GM10266 (cell line): ENCODE data around the gene RPN2.

Experiments used
- DNase-seq: peaks from one replicate; pipeline ENCODE4 v3.0.0; 2012; ENCODE audit errors: extremely low spot score
- CTCF ChIP-seq: IDR thresholded peaks from 2 replicates; pipeline ENCODE4 v1.5.1; 2012; ENCODE audit warnings: mild to moderate bottlenecking, low read depth; ENCODE audit not compliant: control insufficient read depth, insufficient read depth; ENCODE audit errors: missing control alignments

The RPN2 gene

DNA sequence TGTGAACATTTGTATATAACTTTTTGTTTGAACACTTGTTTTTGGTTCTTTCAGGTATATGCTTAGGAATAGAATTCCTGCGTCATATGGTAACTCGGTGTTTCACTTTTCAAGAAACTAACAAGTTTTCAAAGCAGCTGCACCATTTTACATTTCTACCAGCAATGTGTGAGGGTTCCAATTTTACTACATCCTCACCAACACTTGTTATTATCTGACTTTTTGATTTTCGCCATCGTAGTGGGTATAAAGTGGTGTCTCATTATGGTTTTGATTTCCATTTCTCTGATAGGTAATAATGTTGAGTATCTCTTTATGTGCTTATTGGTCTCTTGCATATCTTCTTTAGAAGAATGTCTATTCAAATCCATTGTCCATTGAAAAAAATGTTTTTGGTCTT is 39.8 kb downstream of the RPN2 start:
- TF ChIP-seq CTCF: no peak
- DNase-seq: no peak

DNA sequence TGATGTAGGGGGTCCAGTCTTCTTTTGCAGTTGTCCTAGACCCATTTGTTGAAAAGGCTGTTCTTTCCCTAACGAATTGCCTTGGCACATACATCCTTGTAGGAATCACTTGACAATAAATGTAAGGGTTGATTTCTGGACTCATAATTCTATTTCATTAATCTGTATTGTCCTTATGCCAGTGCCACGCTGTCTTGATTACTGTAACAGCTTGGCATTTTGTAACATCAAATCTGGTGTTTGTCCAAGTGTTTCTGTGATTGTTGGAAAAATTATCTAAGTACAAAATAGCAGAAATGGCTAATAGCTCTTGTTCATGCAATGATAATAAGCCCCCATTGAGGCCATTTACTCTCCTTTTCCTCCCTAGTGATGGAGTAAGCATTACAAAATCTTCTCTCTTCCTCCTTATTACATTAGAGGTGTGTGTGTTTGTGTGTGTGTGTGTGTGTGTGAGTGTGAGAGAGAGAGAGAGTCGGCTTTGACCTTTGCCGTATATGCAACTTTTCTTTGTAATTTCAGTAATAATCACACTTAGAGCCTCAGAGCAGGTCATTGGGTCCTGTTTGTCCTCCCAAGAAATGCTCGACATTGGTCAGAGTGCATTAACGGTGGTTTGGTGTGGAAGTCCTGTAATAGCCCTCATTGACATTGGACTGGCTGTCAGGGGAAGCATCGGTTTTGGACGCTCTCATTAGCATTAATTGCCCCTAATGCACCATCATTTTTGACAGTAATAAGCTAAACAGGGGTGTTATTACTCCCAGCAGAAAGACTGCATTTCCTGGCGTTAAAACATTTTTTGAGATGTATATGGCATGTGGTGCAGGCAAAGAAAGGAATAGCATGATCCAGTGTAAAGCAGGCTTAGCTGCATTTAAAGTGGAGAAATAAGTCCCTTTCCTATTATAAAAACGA is 40.9 kb downstream of the RPN2 start:
- DNase-seq: no peak
- no peak for TF ChIP-seq CTCF

GRCh38 chr20:37220731-37221130 is 41.6 kb downstream of the RPN2 start:
- DNase-seq: no peak
- TF ChIP-seq CTCF: no peak

- TF ChIP-seq CTCF: no peak
- no peak for DNase-seq
Measured at GRCh38 chr20:37222086-37222485, 43.0 kb downstream of the RPN2 start.

DNA sequence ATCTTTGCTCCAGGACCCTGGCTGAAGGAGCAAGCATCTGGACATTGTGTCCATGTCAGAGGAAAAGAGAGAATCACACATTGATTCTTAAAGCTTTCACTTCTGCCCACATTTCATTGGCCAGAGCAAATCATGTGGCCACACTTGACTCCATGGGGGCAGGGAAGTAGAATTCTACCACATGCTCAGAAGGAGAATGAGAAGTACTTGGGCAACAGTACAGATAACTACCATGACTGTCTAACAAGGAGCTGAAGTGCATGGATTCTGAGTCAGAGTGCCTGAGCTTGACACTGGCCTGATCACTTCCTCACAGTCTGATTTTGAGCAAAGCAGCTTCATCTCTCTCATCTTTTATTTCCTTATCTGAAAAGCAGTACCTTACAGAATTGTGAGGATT is 43.9 kb downstream of the RPN2 start:
- no peak for TF ChIP-seq CTCF
- DNase-seq: peak; percentile 18

GRCh38 chr20:37225146-37225545 is 46.0 kb downstream of the RPN2 start:
- TF ChIP-seq CTCF: no peak

GRCh38 chr20:37226889-37227288 is 47.8 kb downstream of the RPN2 start:
- DNase-seq: no peak
- TF ChIP-seq CTCF: no peak

More at GRCh38 chr20:37225146-37225545, 46.0 kb downstream of the RPN2 start:
- DNase-seq: no peak
